Spleen (tissue), 11 donors: ENCODE data around the gene FAM234B. TPM values are rescaled to one million over a fixed set of nuclear protein-coding genes. Genes with fewer than 3 reads are reported as not detected.
"Not testable (repeated sequence)": the region's sequence is repeated elsewhere in the genome, so short reads cannot be mapped to it uniquely, and the experiment has no call there.

ENCODE experiments used
- DNase-seq: peaks from one replicate; pipeline ENCODE4 v3.0.0-alpha.2; 2020
- H3K27ac ChIP-seq, 8 donors: fragments of 200-600 bp; sonication (generic) in 7 of 8; 1 replicate in 4 of 8; 2 replicates in 4 of 8; pipeline versions ENCODE4 v1.5.0 to v1.8.0; 2016 to 2021; ENCODE audit warnings: inconsistent platforms in 4 of 8, mild to moderate bottlenecking in 4 of 8, moderate library complexity in 1 of 8
- H3K27me3 ChIP-seq, 7 donors: fragments of 200-600 bp; sonication (generic) in 6 of 7; replicated peaks in 1 of 7; 1 replicate in 4 of 7; 2 replicates in 3 of 7; pipeline versions ENCODE4 v1.5.0 to v1.8.0; 2016 to 2021; ENCODE audit warnings: inconsistent platforms in 3 of 7, mild to moderate bottlenecking in 1 of 7
- H3K36me3 ChIP-seq, 6 donors: fragments of 200-600 bp; sonication (generic) in 5 of 6; 1 replicate in 4 of 6; 2 replicates in 2 of 6; pipeline versions ENCODE4 v1.5.0 to v1.8.0; 2016 to 2021; ENCODE audit warnings: inconsistent platforms in 2 of 6
- H3K4me1 ChIP-seq, 6 donors: fragments of 200-600 bp; sonication (generic) in 5 of 6; 1 replicate in 3 of 6; 2 replicates in 3 of 6; pipeline versions ENCODE4 v1.5.0 to v1.8.0; 2016 to 2021; ENCODE audit warnings: inconsistent platforms in 3 of 6
- H3K4me3 ChIP-seq, 8 donors: fragments of 200-600 bp; sonication (generic) in 7 of 8; 1 replicate in 4 of 8; 2 replicates in 4 of 8; pipeline versions ENCODE4 v1.5.0 to v1.8.0; 2016 to 2021; ENCODE audit warnings: inconsistent platforms in 4 of 8, mild to moderate bottlenecking in 4 of 8, moderate library complexity in 2 of 8
- H3K9me3 ChIP-seq, 8 donors: fragments of 200-600 bp; sonication (generic) in 7 of 8; 1 replicate in 4 of 8; 2 replicates in 4 of 8; pipeline versions ENCODE4 v1.5.0 to v1.8.0; 2016 to 2021; ENCODE audit warnings: inconsistent platforms in 4 of 8
- POLR2A ChIP-seq, 3 donors: fragments of 450-650 bp; IDR thresholded peaks; one replicate each; pipeline ENCODE4 v1.5.1; 2017; ENCODE audit warnings: antibody characterized with exemption in 3 of 3, mild to moderate bottlenecking in 1 of 3
- POLR2AphosphoS5 ChIP-seq, 3 donors: sonication (generic); formaldehyde crosslinking; IDR thresholded peaks; one replicate each; pipeline ENCODE4 v1.5.1; 2017; ENCODE audit warnings: antibody characterized with exemption in 3 of 3
- WGBS, 5 donors: extraction: QIAGEN DNeasy Blood & Tissue Kit in 3 of 5; methylation state at CpG; one replicate each; pipeline versions ENCODE4 v1.1.5 to v1.1.7; 2013 to 2018; 5-methylcytosine and 5-hydroxymethylcytosine counted together
- intact Hi-C: fragments of 100-400 bp; cut with DNase I; formaldehyde crosslinking; loops from one replicate; pipeline ENCODE4 v1.15.0; 2023; ENCODE audit warnings: low total_unique reads
- polyA plus RNA-seq, 3 donors: library from polyadenylated mRNA; stranded (reverse); fragments of 200-250 nt; gene quantifications; one replicate each; pipeline ENCODE4 v1.2.1, GENCODE V29; 2013
- total RNA-seq, 7 donors: library from RNA; depleted of rRNA in 3 of 7; stranded (reverse); fragments of >200 nt in 3 of 7; fragmentation: NEBNext Ultra II Directional in 4 of 7; extraction: Animal tissue kit (Norgen Biotek cat#: 25700) in 4 of 7; gene quantifications; one replicate each; pipeline versions ENCODE4 v1.1.0 to v1.2.1, GENCODE V29; 2016 to 2021
- TF ChIP-seq, protein P1 (sequence below), 11 experiments: fragments of 200-600 bp in 7 of 11; fragments of 450-650 bp in 4 of 11; sonication (generic) in 4 of 11; IDR thresholded peaks in 8 of 11; conservative IDR thresholded peaks in 3 of 11; 1 replicate in 7 of 11; 2 replicates in 4 of 11; pipeline versions ENCODE4 v1.4.0 to v1.8.0; 2016 to 2021; ENCODE audit warnings: antibody characterized with exemption in 11 of 11, inconsistent platforms in 4 of 11, mild to moderate bottlenecking in 1 of 11
- donor health status: healthy with polysubstance abuse.
- donor health status: DM: no; HTN: no; CAD: no; lungs with moderate emphysema.
- donor health status: DM: no; HTN: no; CAD: no.
- donor health status: Bipolar disorder and iron deficiency.
- donor health status: healthy.
- donor health status: DM: no; HTN: no; CAD: no.
- donor health status: DM: yes; HTN: yes; CAD: no.

The FAM234B gene
- total and polyA plus RNA-seq, 10 donors = 0.59 to 8.2 (median 6.2) TPM

DNA sequence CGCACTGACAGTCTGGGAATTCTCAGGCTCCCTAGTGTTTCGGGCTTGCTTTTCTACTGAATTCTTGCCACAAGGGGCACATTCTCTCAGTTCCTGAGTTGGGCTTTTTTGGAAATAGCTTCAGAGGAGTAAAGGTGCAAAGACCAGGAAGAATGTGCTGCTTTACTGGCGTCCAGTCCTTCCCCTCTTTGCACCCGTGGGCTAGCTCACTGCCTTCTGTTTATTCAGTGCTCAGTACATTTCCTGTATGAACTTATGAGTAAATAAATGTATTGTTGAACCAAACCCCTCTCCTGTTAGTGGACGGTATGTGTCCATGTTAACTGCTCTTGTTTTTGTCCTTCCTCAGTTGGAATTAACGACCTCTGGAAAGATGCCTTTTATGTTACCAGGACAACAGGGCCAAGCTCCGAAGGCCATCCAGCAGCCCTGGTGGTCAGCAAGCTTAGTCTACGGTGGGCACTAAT lies 35.3 kb downstream of the FAM234B start:
- TF ChIP-seq, protein P1, sequence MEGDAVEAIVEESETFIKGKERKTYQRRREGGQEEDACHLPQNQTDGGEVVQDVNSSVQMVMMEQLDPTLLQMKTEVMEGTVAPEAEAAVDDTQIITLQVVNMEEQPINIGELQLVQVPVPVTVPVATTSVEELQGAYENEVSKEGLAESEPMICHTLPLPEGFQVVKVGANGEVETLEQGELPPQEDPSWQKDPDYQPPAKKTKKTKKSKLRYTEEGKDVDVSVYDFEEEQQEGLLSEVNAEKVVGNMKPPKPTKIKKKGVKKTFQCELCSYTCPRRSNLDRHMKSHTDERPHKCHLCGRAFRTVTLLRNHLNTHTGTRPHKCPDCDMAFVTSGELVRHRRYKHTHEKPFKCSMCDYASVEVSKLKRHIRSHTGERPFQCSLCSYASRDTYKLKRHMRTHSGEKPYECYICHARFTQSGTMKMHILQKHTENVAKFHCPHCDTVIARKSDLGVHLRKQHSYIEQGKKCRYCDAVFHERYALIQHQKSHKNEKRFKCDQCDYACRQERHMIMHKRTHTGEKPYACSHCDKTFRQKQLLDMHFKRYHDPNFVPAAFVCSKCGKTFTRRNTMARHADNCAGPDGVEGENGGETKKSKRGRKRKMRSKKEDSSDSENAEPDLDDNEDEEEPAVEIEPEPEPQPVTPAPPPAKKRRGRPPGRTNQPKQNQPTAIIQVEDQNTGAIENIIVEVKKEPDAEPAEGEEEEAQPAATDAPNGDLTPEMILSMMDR (IDR thresholded peaks at IDR 0.05 in 8 of 11, conservative IDR thresholded peaks at IDR 0.05 in 3 of 11) = no peak
- TF ChIP-seq POLR2A (IDR thresholded peaks at IDR 0.05) (no peak), POLR2AphosphoS5 (IDR thresholded peaks at IDR 0.05) (no peak)
- DNase-seq = no peak
- no peaks in the 10 kb centered on the region for H3K9me3 ChIP-seq

DNA sequence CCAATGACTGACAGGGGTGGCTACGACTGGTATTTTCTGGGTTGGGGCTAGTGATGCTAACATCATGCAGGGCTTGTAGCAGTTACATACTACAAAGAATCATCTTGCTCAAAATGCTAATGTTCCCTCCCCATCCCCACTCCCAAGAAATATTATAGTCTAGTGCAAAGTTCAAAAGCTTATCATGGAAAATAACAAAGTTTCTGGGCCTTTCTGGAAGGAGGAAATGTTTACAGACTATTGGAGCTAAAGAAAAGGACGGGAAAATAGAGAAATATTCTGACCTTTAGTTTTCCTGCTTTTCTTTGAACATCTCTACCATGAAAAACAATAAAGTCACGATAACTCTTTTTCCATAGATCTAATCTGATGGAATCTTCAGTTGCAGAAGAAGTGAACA lies 36.1 kb downstream of the FAM234B start:
- Histone ChIP-seq H3K36me3 (peaks cover 0 to 64% (median 14%) of the 10 kb centered on the region in 6 donors), H3K4me3 (no peak overlapping the region), H3K9me3 (no peaks in the 10 kb centered on the region), H3K27ac (no peak overlapping the region), H3K27me3 (no peaks in the 10 kb centered on the region), H3K4me1 (no peaks in the 10 kb centered on the region)
- WGBS, 5 donors = 89 to 95% (median 92%) methylated on average over 3 of the region's 3 CpGs
- TF ChIP-seq, protein P1 (IDR thresholded peaks at IDR 0.05 in 8 of 11, conservative IDR thresholded peaks at IDR 0.05 in 3 of 11) = no peak
- TF ChIP-seq POLR2A (IDR thresholded peaks at IDR 0.05) = no peak
- TF ChIP-seq POLR2AphosphoS5 (IDR thresholded peaks at IDR 0.05) = no peak
- no peak for DNase-seq
- intact Hi-C loops = no loop called here

More for the DNA sequence above, 35.3 kb downstream of the FAM234B start:
- intact Hi-C loops = no loop called here
- H3K4me3 ChIP-seq = no peak overlapping the region
- H3K4me1 ChIP-seq = no peaks in the 10 kb centered on the region
- no peaks in the 10 kb centered on the region for H3K27me3 ChIP-seq
- 90 to 94% (median 92%) methylated on average over 8 of the region's 8 CpGs for WGBS, 5 donors
- peaks cover 0 to 58% (median 14%) of the 10 kb centered on the region in 6 donors for H3K36me3 ChIP-seq
- no peak overlapping the region for H3K27ac ChIP-seq

DNA sequence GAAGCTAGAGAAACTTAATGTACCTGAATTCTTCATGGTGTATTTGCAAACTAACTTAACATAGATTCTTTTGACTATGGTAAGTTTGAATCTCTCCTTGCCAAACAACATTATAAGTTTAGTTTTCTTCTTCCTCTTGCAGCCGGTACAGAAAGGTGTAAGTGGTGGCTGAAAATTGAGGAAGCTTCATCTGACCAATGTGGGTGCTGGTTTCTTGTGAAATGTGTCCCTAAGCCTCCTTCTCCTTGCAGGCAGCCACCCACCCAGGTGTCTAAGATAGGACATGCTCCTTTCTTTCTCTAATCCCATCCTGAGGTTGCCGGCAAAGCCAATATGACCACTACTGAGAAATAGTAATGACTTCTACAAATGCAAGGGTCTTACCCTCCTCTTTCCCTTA lies 38.7 kb downstream of the FAM234B start:
- 53 to 80% (median 62%) methylated on average over 2 of the region's 2 CpGs for WGBS, 5 donors
- TF ChIP-seq POLR2A (IDR thresholded peaks at IDR 0.05) = no peak
- TF ChIP-seq, protein P1 (IDR thresholded peaks at IDR 0.05 in 8 of 11, conservative IDR thresholded peaks at IDR 0.05 in 3 of 11) = no peak
- TF ChIP-seq POLR2AphosphoS5 (IDR thresholded peaks at IDR 0.05) = no peak
- peaks cover 0 to 50% (median 5%) of the 10 kb centered on the region in 6 donors for H3K36me3 ChIP-seq
- intact Hi-C loops = no loop called here
- H3K27me3 ChIP-seq = no peaks in the 10 kb centered on the region
- no peak overlapping the region for H3K4me3 ChIP-seq
- no peaks in the 10 kb centered on the region for H3K9me3 ChIP-seq
- H3K4me1 ChIP-seq = no peaks in the 10 kb centered on the region
- no peak overlapping the region for H3K27ac ChIP-seq
- DNase-seq = no peak

DNA sequence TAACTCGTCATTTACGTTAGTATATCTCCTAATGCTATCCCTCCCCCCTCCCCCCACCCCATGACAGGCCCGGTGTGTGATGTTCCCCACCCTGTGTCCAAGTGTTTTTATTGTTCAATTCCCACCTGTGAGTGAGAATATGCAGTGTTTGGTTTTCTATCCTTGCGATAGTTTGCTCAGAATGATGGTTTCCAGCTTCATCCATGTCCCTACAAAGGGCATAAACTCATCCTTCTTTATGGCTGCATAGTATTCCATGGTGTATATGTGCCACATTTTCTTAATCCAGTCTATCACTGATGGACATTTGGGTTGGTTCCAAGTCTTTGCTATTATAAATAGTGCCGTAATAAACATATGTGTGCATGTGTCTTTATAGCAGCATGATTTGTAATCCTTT lies 39.5 kb downstream of the FAM234B start:
- H3K27me3 ChIP-seq, DNase-seq, H3K4me1 ChIP-seq, intact Hi-C loops, H3K4me3 ChIP-seq, H3K27ac ChIP-seq, H3K9me3 ChIP-seq: not testable (repeated sequence)
- peaks cover 0 to 50% (median 5%) of the 10 kb centered on the region in 6 donors for H3K36me3 ChIP-seq
- 95 to 97% (median 95%) methylated on average over 5 of the region's 5 CpGs for WGBS, 5 donors
